HG02852 (cell line): Measurements from ENCODE around the gene CELF3.
"Not testable (repeated sequence)": the region's sequence is repeated elsewhere in the genome, so short reads cannot be mapped to it uniquely, and the experiment has no call there.

ENCODE experiments used
- ATAC-seq: cut with Tn5 transposase; IDR thresholded peaks from one replicate; pipeline ENCODE4 v1.9.1; 2021; ENCODE audit warnings: mild to moderate bottlenecking, moderate library complexity; ENCODE audit not compliant: unreplicated experiment

Gene CELF3

GRCh38 chr1:151704246-151704645, 12.4 kb downstream of the CELF3 start:
- no peak for ATAC-seq

GRCh38 chr1:151703813-151704212, 12.8 kb downstream of the CELF3 start:
- ATAC-seq, result no peak

- ATAC-seq, result no peak
Measured at GRCh38 chr1:151702936-151703335, 13.7 kb downstream of the CELF3 start.

GRCh38 chr1:151701515-151701914, 15.1 kb downstream of the CELF3 start:
- ATAC-seq, result no peak

GRCh38 chr1:151693057-151693651, 23.4 kb downstream of the CELF3 start:
- no peak for ATAC-seq

- ATAC-seq, result no peak
Measured at GRCh38 chr1:151692226-151692625, 24.4 kb downstream of the CELF3 start.

GRCh38 chr1:151689494-151689893, 27.1 kb downstream of the CELF3 start:
- no peak for ATAC-seq

GRCh38 chr1:151686561-151686960, 30.0 kb downstream of the CELF3 start:
- ATAC-seq, result no peak

GRCh38 chr1:151684128-151684527, 32.5 kb downstream of the CELF3 start:
- no peak for ATAC-seq

- ATAC-seq, result not testable (repeated sequence)
Measured at GRCh38 chr1:151682901-151683300, 33.7 kb downstream of the CELF3 start.

- ATAC-seq, result no peak
Measured at GRCh38 chr1:151681923-151682322, 34.7 kb downstream of the CELF3 start.

GRCh38 chr1:151680826-151681225, 35.8 kb downstream of the CELF3 start:
- no peak for ATAC-seq

- no peak for ATAC-seq
Measured at GRCh38 chr1:151680391-151680790, 36.2 kb downstream of the CELF3 start.

- ATAC-seq, result no peak
Measured at GRCh38 chr1:151673407-151673806, 43.2 kb downstream of the CELF3 start.

- ATAC-seq, result not testable (repeated sequence)
Measured at GRCh38 chr1:151670036-151670675, 46.4 kb downstream of the CELF3 start.

- no peak for ATAC-seq
Measured at GRCh38 chr1:151668090-151668489, 48.5 kb downstream of the CELF3 start.

GRCh38 chr1:151661751-151662150, 54.9 kb downstream of the CELF3 start:
- no peak for ATAC-seq

GRCh38 chr1:151655371-151655770, 61.2 kb downstream of the CELF3 start:
- ATAC-seq, result no peak

- no peak for ATAC-seq
Measured at GRCh38 chr1:151653397-151653796, 63.2 kb downstream of the CELF3 start.
